Activated T-cell treated with anti-CD3 and anti-CD28 coated beads, Interleukin-2, amount 50 U/mL, for 4 hours (primary cell): ENCODE measurements around the gene SMS. TPM values are rescaled to one million over a fixed set of nuclear protein-coding genes. Genes with fewer than 3 reads are reported as not detected.

Source experiments
- ATAC-seq, 2 donors: fragments of 200-7000 bp; cut with Tn5 transposase; one replicate each; pipeline ENCODE4 v1.10.0; 2021
- DNase-seq: peaks from one replicate; pipeline ENCODE4 v3.0.0-alpha.2; 2020
- H3K27me3 Mint-ChIP-seq: one replicate; pipeline ENCODE4 v1.8.0; 2021; ENCODE audit warnings: low read depth, mixed read lengths
- H3K36me3 Mint-ChIP-seq: one replicate; pipeline ENCODE4 v1.8.0; 2022; ENCODE audit warnings: mixed read lengths; ENCODE audit not compliant: insufficient read depth
- H3K4me1 Mint-ChIP-seq: one replicate; pipeline ENCODE4 v1.8.0; 2021; ENCODE audit warnings: low read depth, mixed read lengths
- H3K4me3 Mint-ChIP-seq: one replicate; pipeline ENCODE4 v1.8.0; 2021; ENCODE audit warnings: mild to moderate bottlenecking, moderate library complexity, mixed read lengths
- H3K9me3 Mint-ChIP-seq: one replicate; pipeline ENCODE4 v1.8.0; 2021; ENCODE audit warnings: mixed read lengths
- total RNA-seq, 3 donors: library from RNA; stranded (reverse); gene quantifications; one replicate each; pipeline ENCODE4 v1.2.1, GENCODE V29; 2021

SMS gene
- total RNA-seq, 3 donors from 2014 or later: 78.4 to 109 (median 92.2) TPM

DNA sequence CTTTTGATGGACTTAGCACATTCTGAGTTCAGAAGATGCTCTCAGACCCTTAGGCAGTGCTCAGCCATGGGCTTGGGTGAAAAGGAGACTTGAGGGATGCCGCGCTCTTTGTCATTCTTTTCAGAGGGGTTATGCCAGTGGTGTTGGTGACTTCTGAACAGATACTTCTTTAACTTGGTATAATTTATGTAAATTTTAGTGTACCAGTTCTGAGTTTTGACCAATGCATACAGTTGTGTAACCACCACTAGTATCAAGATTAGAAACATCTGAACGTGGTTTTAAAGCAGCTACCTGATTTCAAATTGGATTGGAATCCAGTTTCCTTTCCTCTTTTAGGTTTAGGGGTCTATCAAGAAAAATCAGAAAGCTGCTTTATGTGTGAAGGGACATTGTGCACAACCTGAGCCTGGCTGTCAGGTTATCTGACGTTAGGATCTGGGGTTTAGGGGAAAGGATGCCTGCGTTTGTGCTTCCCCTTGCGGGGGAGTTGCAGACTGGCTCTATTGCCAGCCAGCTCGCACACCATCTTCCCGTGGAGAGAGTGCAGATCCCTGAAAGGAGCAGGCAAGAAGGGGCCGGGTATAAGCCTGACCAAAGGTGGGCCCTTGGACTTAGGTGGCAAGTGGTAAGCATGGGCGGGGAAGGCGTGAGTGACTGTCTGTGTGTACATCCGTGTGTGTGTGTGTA, 19.0 kb downstream of the SMS start:
- H3K4me3 Mint-ChIP-seq: no peak overlapping the region
- H3K9me3 Mint-ChIP-seq: no peaks in the 10 kb centered on the region
- ATAC-seq: no peak
- no peaks in the 10 kb centered on the region for H3K36me3 Mint-ChIP-seq
- peaks cover 41% of the 10 kb centered on the region for H3K4me1 Mint-ChIP-seq
- no peaks in the 10 kb centered on the region for H3K27me3 Mint-ChIP-seq
- no peak for DNase-seq

DNA sequence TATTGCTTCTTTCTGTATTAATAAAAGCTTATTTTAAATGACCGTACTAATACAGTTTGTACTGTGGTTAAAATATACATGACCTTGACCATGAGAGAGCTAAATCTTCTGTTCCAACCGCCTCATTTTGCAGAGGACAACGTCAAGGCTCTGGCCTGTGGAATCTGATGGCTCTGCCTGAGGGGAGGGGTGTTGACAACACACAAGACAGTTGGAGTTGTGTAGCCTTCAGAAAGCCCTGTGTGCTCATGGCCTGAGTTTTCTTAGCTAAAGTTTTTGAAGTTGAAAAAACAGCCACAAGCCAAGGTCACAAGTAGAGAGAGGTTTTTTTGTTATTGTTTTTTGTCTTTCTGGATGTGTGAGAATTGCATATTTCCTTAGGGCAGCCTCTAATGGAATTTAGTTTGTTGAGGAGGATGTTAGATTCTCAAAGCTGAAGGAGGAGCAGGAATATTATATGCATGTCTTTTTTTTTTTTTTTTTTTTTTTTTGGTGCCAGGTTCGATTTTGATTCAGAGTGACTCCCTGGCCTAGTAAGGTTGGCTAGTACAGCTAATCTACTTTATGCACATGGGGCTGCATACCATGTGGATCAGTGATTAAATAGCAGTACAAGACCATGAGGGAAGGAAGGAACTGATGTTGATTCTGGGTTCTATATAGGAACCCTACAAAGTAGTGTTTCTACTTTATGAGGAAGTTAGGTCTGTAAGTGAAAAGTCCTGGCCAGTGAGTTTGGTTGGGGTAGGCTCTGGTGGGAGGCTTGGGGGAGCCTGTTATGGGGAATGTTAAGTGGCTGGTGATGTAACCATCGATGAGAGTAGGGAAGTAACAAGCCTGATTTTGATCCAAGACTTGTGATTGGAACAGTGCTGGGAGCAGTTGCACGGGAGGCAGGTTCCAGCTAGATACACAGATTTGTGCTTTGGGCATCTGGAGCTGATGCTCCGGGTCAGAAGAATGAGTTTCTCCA, 20.3 kb downstream of the SMS start:
- Mint-ChIP-seq H3K27me3 (no peaks in the 10 kb centered on the region), H3K4me3 (no peak overlapping the region), H3K9me3 (no peaks in the 10 kb centered on the region), H3K4me1 (peaks cover 37% of the 10 kb centered on the region), H3K36me3 (no peaks in the 10 kb centered on the region)
- ATAC-seq: no peak
- DNase-seq: no peak

DNA sequence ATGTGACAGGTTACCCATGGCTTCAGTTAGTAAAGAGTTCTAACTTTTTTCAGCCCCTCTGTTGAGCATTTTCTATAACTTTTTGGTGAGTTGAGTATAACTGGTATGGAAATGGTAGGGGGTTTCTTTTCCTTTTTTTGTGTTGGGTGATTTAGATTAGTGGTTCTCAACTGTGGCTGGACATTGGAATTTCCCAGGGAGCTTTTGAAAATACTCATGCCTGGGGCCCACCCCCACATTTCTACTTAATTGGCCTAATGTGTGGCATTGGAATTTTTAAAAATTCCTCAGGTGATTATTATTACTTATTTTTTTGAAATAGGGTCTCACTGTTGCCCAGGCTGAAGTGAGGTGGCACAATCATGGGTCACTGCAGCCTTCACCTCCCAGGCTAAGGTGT, 21.9 kb downstream of the SMS start:
- H3K27me3 Mint-ChIP-seq: no peaks in the 10 kb centered on the region
- DNase-seq (no peak), ATAC-seq (no peak)
- H3K4me1 Mint-ChIP-seq: peaks cover 37% of the 10 kb centered on the region
- peaks cover under 1% of the 10 kb centered on the region for H3K36me3 Mint-ChIP-seq
- H3K9me3 Mint-ChIP-seq: no peaks in the 10 kb centered on the region
- no peak overlapping the region for H3K4me3 Mint-ChIP-seq

DNA sequence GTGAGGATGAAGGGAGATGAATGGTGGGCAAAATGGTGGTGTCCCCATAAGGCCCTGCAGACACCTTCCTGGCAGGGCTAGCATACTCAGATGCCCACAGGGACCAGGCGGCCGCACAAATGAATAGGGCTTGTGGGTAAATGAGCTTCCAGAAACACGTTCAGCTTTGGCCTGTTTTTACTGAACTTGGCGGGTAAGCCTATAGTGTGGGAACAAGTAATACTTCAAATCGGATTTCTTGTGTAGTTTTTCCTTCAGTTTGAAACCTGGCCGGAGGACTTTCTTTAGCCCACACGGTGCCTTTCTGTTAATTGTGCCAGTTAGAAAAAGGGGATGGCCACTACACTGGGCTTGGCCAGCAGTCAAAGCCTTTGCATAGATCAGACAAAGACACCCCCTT, 22.8 kb downstream of the SMS start:
- H3K27me3 Mint-ChIP-seq: no peaks in the 10 kb centered on the region
- H3K36me3 Mint-ChIP-seq: peaks cover 2% of the 10 kb centered on the region
- H3K9me3 Mint-ChIP-seq: no peaks in the 10 kb centered on the region
- peaks cover 29% of the 10 kb centered on the region for H3K4me1 Mint-ChIP-seq
- H3K4me3 Mint-ChIP-seq: no peak overlapping the region
- no peak for DNase-seq
- ATAC-seq: no peak

DNA sequence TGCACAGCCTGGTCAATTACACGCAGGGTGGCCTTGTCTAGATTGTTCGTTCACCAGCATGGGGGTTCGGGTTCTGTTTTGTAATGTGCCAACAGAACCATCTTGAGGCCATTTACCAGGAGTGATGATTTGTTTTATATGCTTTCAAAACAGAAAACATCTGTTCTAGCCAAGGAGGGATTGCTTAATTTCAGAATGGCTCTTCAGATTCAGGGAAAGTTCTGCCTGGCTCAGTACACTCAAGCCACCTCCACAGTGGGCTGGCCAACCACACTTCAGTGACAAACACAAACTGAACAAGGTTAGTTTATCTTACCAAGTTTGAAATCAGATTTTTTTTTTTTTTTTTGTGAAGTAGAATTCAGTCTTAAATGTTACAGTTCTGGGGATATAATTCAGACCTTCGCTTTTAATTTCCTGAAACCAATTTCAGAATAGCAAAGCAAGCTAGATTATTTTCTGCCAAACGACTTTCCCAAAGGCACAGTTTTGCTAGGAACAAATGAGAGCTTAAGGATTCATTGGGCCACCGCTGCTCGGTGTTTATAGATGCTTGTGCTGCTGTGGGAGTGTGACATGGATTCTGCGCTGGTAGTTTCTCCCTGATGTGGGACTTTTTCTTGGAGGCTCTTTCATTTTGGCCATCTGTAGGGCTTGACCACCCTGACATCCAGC, 23.4 kb downstream of the SMS start:
- Mint-ChIP-seq H3K27me3 (no peaks in the 10 kb centered on the region), H3K4me3 (no peak overlapping the region), H3K36me3 (peaks cover 2% of the 10 kb centered on the region), H3K9me3 (no peaks in the 10 kb centered on the region), H3K4me1 (peaks cover 25% of the 10 kb centered on the region)
- DNase-seq (no peak), ATAC-seq (no peak)

DNA sequence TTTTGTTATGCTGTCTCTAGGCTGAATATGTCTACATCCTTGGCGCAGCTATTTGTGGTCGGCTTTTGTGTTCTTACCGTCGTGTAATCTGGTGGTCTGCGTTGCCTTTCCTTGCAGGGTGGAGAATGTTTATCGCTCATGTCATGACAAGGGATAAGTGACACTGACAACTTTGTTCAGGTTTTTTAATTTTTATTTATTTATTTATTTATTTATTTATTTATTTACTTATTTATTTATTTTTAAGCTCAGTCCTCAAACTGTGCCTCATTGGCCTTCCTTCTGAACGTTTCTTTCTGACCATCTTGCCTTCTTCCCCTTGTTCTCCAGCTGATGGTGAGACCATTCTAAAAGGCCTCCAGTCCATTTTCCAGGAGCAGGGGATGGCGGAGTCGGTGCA, 26.4 kb downstream of the SMS start:
- no peaks in the 10 kb centered on the region for H3K9me3 Mint-ChIP-seq
- DNase-seq (no peak), ATAC-seq (no peak)
- peaks cover 9% of the 10 kb centered on the region for H3K4me1 Mint-ChIP-seq
- H3K27me3 Mint-ChIP-seq: no peaks in the 10 kb centered on the region
- peaks cover 2% of the 10 kb centered on the region for H3K36me3 Mint-ChIP-seq
- H3K4me3 Mint-ChIP-seq: no peak overlapping the region

DNA sequence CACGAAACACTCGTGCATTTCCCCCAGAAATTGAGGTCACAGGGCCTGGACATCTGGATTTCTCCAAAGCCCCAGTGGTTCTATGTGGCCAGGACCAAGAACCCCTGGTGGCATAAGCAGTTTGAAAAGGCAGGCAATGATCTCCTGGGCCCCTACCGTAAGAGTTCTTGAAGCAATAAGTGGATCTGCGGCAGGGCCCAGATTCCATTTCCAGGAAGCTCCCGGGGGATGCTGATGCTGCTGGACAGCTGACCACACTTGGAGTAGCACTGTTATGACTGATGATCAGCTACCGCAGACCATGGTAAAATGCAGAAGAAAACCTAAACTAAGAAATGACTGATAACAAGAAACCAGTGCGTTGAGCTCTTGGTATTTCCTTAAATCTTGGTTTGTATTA, 27.8 kb downstream of the SMS start:
- Mint-ChIP-seq H3K4me1 (peaks cover 12% of the 10 kb centered on the region), H3K27me3 (no peaks in the 10 kb centered on the region), H3K9me3 (no peaks in the 10 kb centered on the region), H3K4me3 (no peak overlapping the region), H3K36me3 (peaks cover 4% of the 10 kb centered on the region)
- DNase-seq (no peak), ATAC-seq (no peak)

DNA sequence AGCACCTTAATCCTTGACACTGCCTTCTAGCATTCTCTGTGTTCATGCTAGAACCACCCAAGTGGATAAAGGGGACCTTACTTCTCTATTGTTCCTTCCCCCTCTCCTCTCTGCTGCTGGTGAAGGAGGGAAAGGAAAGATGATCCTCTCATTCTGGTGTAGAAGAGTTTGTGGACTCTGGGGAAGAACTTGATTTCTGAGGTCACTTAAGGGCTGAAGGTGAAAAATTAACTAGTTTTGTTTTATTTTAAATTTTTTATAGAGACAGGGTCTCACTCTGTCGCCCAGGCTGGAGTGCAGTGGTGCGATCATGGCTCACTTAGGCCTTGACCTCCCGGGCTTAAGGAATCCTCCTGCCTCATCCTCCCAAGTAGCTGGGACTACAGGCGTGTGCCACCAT, 29.8 kb downstream of the SMS start:
- H3K9me3 Mint-ChIP-seq: no peaks in the 10 kb centered on the region
- H3K4me3 Mint-ChIP-seq: no peak overlapping the region
- H3K27me3 Mint-ChIP-seq: no peaks in the 10 kb centered on the region
- DNase-seq (no peak), ATAC-seq (no peak)
- peaks cover 25% of the 10 kb centered on the region for H3K4me1 Mint-ChIP-seq
- H3K36me3 Mint-ChIP-seq: peaks cover 9% of the 10 kb centered on the region

DNA sequence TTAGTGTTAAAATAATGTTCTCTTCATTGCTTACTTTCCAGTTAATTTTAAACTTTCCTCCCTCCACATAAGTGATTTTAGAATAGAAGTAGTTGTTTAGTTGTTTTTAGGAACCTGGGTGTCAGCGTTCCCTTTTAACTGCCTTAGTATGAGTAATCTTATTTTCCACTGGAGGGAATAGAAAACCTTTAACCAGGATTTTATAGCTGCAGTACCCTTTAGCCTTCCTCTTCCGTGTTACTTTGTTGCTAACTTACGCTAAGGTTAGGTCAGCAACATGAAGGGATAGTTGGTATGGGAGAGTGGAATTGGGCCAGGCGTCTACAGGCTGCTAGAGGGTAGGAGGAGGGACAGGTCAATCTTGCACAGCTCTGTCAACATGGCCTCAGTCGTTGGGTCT, 31.5 kb downstream of the SMS start:
- ATAC-seq: no peak
- H3K27me3 Mint-ChIP-seq: no peaks in the 10 kb centered on the region
- H3K4me1 Mint-ChIP-seq: peaks cover 25% of the 10 kb centered on the region
- peaks cover 9% of the 10 kb centered on the region for H3K36me3 Mint-ChIP-seq
- H3K9me3 Mint-ChIP-seq: no peaks in the 10 kb centered on the region
- no peak overlapping the region for H3K4me3 Mint-ChIP-seq
- DNase-seq: no peak

DNA sequence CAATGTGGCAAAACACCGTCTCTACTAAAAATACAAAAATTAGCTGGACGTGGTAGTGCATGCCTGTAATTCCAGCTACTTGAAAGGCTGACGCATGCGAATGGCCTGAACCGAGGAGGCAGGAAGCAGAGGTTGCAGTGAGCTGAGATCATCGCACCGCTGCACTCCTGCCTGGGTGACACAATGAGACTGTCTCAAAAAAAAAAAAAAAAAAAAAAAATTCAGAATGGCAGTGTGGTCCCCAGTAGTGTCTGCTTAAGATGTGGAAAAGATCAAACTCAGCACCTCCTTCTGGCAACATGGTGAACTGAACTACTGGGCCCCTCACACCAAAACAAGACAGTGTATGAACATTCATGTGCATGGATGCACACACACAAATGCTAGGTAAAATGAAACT, 32.2 kb downstream of the SMS start:
- ATAC-seq (peak; percentile 55 to 62), DNase-seq (peak; percentile 36)
- no peak overlapping the region for H3K4me3 Mint-ChIP-seq
- H3K9me3 Mint-ChIP-seq: no peaks in the 10 kb centered on the region
- H3K36me3 Mint-ChIP-seq: peaks cover 12% of the 10 kb centered on the region
- H3K4me1 Mint-ChIP-seq: peaks cover 25% of the 10 kb centered on the region
- H3K27me3 Mint-ChIP-seq: no peaks in the 10 kb centered on the region

DNA sequence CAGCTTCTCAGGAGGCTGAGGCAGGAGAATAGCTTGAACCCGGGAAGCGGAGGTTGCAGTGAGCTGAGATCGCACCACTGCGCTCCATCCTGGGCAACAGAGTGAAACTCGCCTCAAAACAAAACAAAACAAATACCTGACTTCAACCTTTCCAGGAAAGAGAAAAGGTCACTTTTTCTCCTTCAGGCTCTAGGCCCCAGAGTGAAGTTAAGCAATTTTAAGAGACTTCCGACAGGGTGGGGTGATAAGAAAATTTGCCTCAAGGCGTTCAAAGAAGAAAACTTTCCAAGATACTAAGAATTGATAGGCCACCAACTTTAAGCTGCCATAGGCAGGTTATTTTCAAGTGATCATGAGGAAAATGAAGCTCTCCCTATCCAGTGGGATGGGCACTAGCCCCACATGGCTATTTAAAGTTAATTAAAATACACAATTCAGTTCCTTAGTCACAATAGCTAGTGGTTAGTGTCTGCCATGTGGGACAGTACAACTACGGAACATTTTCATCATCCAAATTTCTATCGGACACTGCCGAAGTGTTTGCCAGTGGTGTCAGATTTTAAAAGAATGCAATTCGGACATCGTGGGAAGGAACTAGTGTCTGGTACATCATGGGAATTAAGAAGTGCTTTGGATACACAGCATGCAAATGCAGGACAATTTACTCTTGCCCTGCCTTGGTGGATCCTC, 33.0 kb downstream of the SMS start:
- Mint-ChIP-seq H3K27me3 (no peaks in the 10 kb centered on the region), H3K4me1 (peaks cover 25% of the 10 kb centered on the region), H3K9me3 (no peaks in the 10 kb centered on the region), H3K4me3 (peak overlapping the region; percentile 53), H3K36me3 (peaks cover 12% of the 10 kb centered on the region)
- DNase-seq (no peak), ATAC-seq (no peak)

DNA sequence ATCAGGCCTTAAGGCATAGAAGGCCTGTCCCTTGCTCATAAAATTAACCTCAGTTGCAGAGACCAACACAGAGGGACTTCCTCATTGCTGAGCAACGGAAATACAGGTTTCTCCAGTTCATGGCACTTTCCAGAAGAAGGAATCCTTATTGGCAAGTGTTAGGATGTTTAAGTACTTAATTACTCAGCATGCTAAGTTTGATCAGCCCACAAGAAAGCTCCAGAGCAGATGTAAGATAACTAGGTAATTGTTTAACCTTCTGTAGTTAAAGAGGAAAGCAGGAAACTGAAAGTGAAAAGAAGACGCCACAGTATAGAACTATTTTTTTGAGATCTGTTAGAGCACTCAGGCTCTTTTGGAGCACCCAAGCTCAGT, 33.5 kb downstream of the SMS start:
- peak; percentile 70 to 82 for ATAC-seq
- peaks cover 14% of the 10 kb centered on the region for H3K36me3 Mint-ChIP-seq
- no peaks in the 10 kb centered on the region for H3K9me3 Mint-ChIP-seq
- peaks cover 25% of the 10 kb centered on the region for H3K4me1 Mint-ChIP-seq
- no peaks in the 10 kb centered on the region for H3K27me3 Mint-ChIP-seq
- peak overlapping the region; percentile 53 for H3K4me3 Mint-ChIP-seq
- DNase-seq: no peak

DNA sequence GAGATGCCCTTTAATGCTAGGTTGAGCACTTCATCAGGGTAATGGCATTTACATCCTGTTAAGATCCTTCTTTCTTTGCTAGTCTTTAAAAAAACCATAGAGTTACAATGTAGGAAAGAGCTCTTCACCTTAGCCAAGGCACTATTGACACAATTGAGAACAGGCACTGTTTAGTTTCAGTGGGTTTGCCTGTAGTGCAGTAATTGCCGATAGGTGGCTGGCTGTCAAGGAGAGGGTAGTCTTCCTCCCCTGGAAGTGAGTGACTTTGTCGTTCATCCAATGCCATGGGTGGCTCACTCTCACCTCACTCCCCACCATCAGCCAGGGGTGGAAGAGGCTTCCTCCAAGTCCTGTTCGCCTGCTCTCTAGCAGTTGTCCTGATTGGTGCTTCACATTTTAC, 34.7 kb downstream of the SMS start:
- H3K4me3 Mint-ChIP-seq: no peak overlapping the region
- DNase-seq (no peak), ATAC-seq (no peak)
- H3K36me3 Mint-ChIP-seq: peaks cover 16% of the 10 kb centered on the region
- no peaks in the 10 kb centered on the region for H3K9me3 Mint-ChIP-seq
- peaks cover 25% of the 10 kb centered on the region for H3K4me1 Mint-ChIP-seq
- H3K27me3 Mint-ChIP-seq: no peaks in the 10 kb centered on the region

DNA sequence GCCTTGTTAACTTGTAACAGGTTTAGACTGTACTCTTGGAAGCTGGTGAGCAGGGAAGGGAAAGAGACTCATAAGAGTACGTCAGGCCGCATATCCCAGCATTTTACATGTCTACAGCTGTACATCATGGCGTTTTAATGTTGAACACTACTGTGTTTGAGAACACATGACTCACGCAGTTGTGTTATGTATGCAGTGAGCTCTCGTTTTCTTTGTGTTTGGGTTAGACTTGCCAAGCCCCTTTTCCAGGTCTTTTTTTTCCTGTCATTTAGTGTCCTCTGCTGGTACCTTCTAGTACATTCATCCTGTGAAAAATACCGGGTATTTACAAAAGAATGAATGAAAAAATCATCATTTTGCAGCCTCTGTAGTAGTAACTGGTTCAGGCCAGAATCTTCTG, 35.3 kb downstream of the SMS start:
- DNase-seq: no peak
- Mint-ChIP-seq H3K36me3 (peaks cover 16% of the 10 kb centered on the region), H3K27me3 (no peaks in the 10 kb centered on the region), H3K4me1 (peaks cover 25% of the 10 kb centered on the region), H3K9me3 (no peaks in the 10 kb centered on the region), H3K4me3 (no peak overlapping the region)
- ATAC-seq: no peak
